ENCODE data around the gene UBN2. TPM values are rescaled to one million over a fixed set of nuclear protein-coding genes. Genes with fewer than 3 reads are reported as not detected.

Gene UBN2
- total RNA-seq, 1 experiment from 2014 or later: 5.3 TPM

- DNase-seq (ENCODE audit: low read depth): no peak
These were observed 114.0 kb downstream of the UBN2 start for GRCh38 chr7:139345042-139345441.

DNA sequence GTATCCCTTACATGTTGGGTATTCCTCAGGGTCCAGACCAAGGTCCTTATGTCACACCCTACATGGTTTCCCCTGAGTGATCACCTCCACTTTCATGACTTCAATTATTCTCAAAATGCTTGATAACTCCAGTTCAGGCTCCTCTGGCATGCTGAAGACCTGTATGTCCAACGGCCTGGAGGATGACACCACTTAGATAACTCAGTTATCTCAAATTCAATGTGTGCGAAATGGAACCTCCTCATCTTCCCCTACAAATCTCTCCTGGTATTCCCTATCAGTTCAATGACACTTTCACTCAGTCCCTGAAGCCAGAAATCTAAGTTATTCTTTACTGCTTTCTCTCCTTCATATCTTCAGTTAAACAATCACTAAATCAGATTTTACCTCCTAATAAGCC is 120.0 kb downstream of the UBN2 start:
- no peak for DNase-seq (ENCODE audit: low read depth)

GRCh38 chr7:139354729-139355128 is 123.7 kb downstream of the UBN2 start:
- DNase-seq (ENCODE audit: low read depth): no peak

- DNase-seq (ENCODE audit: low read depth): peak; percentile 32
These were observed 124.3 kb downstream of the UBN2 start for GRCh38 chr7:139355320-139355719.

Other genes with a start within 250 kb of the UBN2 start
- gene KIAA1549, start 249.8 kb upstream of the UBN2 start, total RNA-seq (2014; rRNA removed): 2.5 and 3.3 TPM in 2 replicates
- gene ZC3HAV1L, start 195.2 kb upstream of the UBN2 start, total RNA-seq (2014; rRNA removed): 22.3 and 23.9 TPM in 2 replicates
- gene ZC3HAV1, start 121.5 kb upstream of the UBN2 start, total RNA-seq (2014; rRNA removed): 32.1 and 40.0 TPM in 2 replicates
- 9.3 and 14.7 TPM in 2 replicates for gene FMC1, start 110.1 kb downstream of the UBN2 start, total RNA-seq (2014; rRNA removed)
- 78.5 and 86.4 TPM in 2 replicates for gene LUC7L2, start 128.7 kb downstream of the UBN2 start, total RNA-seq (2014; rRNA removed)